ENCODE results near the gene PDE4B.

GRCh38 chr1:65946376-65946775 is 153.7 kb downstream of the PDE4B start:
- TF ChIP-seq POLR2A (IDR thresholded peaks at IDR 0.05; ENCODE audit: low read depth, low read length) (no peak), PAX5 (IDR thresholded peaks at IDR 0.05; ENCODE audit: insufficient read depth, low read length, severe bottlenecking) (no peak), POLR2AphosphoS5 (IDR thresholded peaks at IDR 0.05; ENCODE audit: low read depth, low read length) (no peak), TAF1 (IDR thresholded peaks at IDR 0.05; ENCODE audit: low read depth, low read length) (no peak), SPI1 (IDR thresholded peaks at IDR 0.05; ENCODE audit: low read depth, low read length) (no peak), POU2F2 (IDR thresholded peaks at IDR 0.05; ENCODE audit: low read depth, low read length) (no peak)
